WTC11 (cell line): Measurements from ENCODE around the gene SH3BP4.

Source experiments
- ATF1 ChIP-seq: sonication (generic); formaldehyde crosslinking; IDR thresholded peaks from 2 replicates; pipeline ENCODE4 v1.8.1; 2023; ENCODE audit warnings: mild to moderate bottlenecking, moderate library complexity, missing genetic modification reagents
- CREB1 ChIP-seq: sonication (generic); formaldehyde crosslinking; IDR thresholded peaks from 2 replicates; pipeline ENCODE4 v1.8.0; 2023; ENCODE audit warnings: mild to moderate bottlenecking, missing genetic modification reagents
- JAZF1 ChIP-seq: fragments of 250-450 bp; sonication (Bioruptor Pico); IDR thresholded peaks from 2 replicates; pipeline ENCODE4 v1.9.0; 2021; ENCODE audit warnings: moderate library complexity, mild to moderate bottlenecking, inconsistent platforms
- ZBTB43 ChIP-seq: sonication (generic); formaldehyde crosslinking; IDR thresholded peaks from 2 replicates; pipeline ENCODE4 v1.8.1; 2023; ENCODE audit warnings: mild to moderate bottlenecking, missing genetic modification reagents
- TF ChIP-seq, protein P1 (sequence below): fragments of 200-600 bp; IDR thresholded peaks from 2 replicates; pipeline ENCODE4 v1.8.0; 2022; ENCODE audit warnings: antibody characterized with exemption

DNA sequence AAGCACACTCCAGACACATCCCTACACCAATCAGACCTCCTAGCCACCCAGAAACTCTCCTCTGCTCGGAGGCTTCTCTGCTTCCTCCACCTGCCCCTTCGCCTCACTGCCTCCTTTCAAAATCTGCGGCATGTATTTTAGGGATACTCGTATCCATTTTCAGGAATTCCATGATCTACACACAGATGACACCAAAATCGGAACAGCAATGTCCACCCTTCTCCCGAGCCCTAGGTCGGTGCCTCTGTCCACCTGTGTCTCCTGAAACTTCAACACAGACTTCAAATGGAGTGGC is 1.4 kb upstream of the SH3BP4 start:
- TF ChIP-seq ATF1 (no peak), CREB1 (no peak), JAZF1 (CRISPR knock-in tag) (no peak), ZBTB43 (CRISPR knock-in tag) (no peak)
- TF ChIP-seq, protein P1, sequence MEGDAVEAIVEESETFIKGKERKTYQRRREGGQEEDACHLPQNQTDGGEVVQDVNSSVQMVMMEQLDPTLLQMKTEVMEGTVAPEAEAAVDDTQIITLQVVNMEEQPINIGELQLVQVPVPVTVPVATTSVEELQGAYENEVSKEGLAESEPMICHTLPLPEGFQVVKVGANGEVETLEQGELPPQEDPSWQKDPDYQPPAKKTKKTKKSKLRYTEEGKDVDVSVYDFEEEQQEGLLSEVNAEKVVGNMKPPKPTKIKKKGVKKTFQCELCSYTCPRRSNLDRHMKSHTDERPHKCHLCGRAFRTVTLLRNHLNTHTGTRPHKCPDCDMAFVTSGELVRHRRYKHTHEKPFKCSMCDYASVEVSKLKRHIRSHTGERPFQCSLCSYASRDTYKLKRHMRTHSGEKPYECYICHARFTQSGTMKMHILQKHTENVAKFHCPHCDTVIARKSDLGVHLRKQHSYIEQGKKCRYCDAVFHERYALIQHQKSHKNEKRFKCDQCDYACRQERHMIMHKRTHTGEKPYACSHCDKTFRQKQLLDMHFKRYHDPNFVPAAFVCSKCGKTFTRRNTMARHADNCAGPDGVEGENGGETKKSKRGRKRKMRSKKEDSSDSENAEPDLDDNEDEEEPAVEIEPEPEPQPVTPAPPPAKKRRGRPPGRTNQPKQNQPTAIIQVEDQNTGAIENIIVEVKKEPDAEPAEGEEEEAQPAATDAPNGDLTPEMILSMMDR, result no peak
